Astrocyte (in vitro differentiated cells and primary cell): ENCODE data around the gene CDK4.

ENCODE experiments used
- CTCF ChIP-seq: IDR thresholded peaks from 2 replicates; pipeline ENCODE4 v1.5.1; 2011; ENCODE audit warnings: low read depth, mild to moderate bottlenecking, inconsistent platforms, low read length, moderate library complexity; ENCODE audit not compliant: insufficient read depth
- EZH2 ChIP-seq: IDR thresholded peaks from 2 replicates; pipeline ENCODE4 v1.6.1; 2012; ENCODE audit warnings: mild to moderate bottlenecking, low read length, inconsistent platforms; ENCODE audit not compliant: insufficient read depth

- TF ChIP-seq CTCF = no peak
- TF ChIP-seq EZH2 = no peak
Observed at GRCh38 chr12:57708296-57708695, 43.8 kb downstream of the CDK4 start.
